Measurements from ENCODE around the gene HOATZ.

The HOATZ gene

GRCh38 chr11:111523343-111523742 lies 8.8 kb downstream of the HOATZ start:
- no peak for DNase-seq

DNA sequence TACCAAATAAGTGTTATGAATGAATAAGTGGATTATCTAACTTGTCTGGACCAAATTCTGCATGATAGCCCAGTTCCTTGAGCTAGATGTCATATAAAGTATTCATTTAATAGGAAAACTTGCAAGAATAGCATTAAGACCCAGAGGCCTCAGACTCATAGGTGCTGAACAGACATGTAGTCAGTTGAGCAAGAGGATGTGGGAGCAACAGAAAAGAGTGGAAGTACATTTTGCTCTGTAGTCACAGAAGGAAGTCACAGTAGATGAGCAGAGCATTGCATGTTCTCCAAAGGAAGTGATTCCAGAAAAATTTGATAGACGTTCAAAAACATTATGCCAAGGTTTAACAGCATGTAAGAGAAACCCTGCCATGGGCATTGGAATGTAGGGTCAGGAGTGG lies 9.5 kb downstream of the HOATZ start:
- no peak for DNase-seq

- no peak for DNase-seq
These were observed 10.9 kb downstream of the HOATZ start for GRCh38 chr11:111525456-111525855.

DNA sequence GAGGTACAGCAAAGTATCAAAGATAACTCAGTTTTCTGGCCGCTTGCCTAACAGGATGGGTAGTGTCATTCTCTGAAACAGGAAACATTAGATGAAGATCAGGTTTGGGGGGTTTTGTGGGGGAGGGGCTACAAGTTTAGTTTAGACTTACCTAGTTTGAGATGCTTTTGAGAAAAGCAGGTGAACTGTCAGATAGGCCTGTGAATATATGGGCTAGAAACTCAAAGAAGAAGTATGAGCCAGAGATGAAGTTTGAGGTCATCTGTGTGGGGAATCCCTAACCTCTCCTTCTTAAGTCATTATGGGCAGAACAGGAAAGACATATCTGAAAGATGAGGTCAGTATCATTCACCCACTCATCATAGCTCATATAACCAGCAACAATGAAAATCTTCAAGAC lies 11.9 kb downstream of the HOATZ start:
- DNase-seq, result no peak

GRCh38 chr11:111527279-111527678 lies 12.7 kb downstream of the HOATZ start:
- DNase-seq, result no peak

GRCh38 chr11:111528557-111528956 lies 14.0 kb downstream of the HOATZ start:
- DNase-seq, result no peak

DNA sequence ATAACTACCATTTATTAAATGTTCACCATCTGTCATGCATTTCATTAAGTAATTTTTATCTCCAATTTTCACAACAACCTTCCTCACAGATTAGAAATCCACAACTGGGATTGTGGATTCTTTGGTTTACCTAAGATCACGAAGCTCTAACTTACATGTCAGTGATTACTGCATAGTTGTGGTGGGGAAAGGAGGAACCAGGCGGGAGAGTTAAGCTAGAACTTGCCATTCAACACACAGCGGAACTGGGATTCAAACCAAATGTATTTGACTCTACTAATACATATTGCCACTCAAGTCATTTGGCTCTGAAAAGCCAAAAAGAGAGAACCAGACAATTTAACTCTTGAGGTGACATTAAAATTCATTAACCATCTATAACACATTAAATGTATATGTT lies 15.5 kb downstream of the HOATZ start:
- no peak for DNase-seq

DNA sequence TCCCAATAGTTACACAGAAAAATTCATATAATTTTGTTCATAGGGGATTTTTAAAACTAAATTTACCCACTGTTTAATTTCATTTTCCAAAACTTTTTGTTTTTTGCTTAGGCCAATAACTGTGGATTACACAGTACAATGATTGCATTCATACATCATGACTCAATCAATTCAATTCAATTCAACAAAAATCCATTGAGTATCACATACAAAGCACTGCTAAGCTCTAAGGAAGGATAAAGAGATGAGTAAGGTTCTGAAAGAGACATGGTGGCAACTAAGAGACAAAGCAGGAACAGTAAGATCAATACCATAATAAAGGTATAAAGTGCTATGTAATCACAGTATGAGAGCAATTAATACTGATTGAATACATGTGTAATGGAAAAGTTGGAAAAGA lies 16.6 kb downstream of the HOATZ start:
- no peak for DNase-seq

- DNase-seq, result peak; percentile 56
These were observed 17.2 kb downstream of the HOATZ start for GRCh38 chr11:111531687-111532364.

DNA sequence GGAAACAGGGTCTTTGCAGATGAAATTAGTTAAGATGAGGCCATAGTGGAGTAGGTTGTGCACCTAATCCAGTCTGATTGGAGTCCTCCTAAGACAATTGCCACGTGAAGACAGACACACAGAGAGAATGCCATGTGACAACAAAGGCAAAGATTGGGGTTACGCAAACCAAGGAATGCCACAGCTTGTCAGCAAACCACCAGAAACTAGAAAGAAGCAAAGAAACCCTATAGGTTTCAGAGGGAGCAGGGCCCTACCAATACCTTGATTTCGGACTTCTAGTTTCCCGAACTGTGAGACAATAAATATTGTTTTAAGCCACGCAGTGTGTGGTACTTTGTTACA lies 17.8 kb downstream of the HOATZ start:
- DNase-seq, result no peak

DNA sequence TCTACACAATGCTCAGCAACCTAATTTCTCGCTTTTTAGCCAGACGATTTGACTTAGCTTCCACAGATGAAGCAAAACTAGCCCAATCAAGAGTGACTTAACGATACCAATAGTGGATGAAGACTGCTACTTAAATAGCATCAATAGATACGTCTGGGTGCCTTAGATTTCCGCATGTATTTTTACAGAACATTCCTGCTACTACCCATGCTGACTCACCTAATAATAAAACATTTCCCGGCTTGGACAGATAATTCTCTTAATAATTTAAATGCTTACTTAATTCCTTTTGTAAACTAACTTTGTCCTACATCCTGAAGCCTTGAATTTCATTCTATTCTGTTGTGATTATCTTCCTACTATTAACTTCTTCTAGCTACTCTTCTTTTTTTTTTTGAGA lies 20.7 kb downstream of the HOATZ start:
- no peak for DNase-seq

DNA sequence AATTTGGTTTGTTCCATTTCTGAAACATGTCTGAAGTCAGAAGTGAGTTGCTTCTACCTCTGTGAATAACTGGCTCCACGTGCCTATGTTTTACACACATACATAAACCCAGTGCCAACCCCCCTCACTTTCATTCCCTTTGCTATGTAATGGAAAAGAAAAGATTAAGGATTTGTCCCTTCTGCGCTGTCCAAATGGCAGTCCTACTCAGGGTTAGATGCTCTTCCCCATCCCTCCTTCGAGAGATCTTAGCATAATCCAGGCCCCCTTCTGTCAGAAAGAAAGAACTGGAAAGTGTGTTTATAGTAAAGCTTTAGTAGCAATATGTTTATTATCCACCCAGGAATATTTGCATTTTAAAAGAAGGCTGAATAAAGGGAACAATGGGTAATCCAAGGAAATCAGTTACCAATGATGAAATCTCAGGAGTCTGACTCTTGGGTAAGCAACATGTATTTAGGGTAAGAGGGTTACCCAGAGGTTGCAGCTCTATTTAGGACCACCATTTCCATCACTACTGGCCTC lies 22.8 kb downstream of the HOATZ start:
- DNase-seq, result no peak

GRCh38 chr11:111538407-111539114 lies 24.0 kb downstream of the HOATZ start:
- DNase-seq, result no peak

GRCh38 chr11:111539426-111540113 lies 25.0 kb downstream of the HOATZ start:
- DNase-seq, result no peak

DNA sequence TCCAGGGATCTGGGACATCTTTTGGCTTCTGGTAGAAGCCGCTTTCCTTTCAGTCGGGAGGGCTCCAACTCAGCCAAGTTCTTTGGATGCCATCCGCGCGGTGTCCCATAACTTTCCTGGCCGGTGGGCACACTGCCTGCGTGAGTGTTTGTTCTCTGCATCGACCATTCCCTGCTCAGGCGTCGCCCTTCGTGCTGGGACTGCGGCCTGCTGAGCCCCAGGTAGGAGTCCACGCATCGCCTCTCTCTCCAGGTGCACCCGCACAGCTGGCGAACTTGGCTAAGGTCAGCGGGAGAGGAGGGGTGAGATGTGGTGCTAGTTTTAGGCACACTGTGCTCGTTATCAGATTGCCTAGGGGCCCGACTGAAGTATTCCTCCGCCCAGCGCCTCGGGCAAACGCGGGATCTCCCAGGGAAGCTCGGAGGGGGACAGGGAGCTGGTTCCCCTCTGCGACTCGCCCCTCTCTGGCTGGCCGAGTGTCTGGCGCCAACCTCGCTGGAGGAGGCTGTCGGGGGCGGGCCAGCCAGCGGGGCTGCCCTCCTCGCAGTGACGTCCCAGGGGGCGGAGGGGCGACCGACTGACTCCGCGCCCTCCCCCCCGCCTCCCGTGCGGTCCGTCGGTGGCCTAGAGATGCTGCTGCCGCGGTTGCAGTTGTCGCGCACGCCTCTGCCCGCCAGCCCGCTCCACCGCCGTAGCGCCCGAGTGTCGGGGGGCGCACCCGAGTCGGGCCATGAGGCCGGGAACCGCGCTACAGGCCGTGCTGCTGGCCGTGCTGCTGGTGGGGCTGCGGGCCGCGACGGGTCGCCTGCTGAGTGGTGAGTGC lies 25.7 kb downstream of the HOATZ start, which contains the start of gene LAYN:
Gene LAYN, plus strand, starts transcription at position 607 of the 823 bp plus-strand sequence. Its CDS starts 124 bp downstream, at position 731.
- DNase-seq, result no peak

DNA sequence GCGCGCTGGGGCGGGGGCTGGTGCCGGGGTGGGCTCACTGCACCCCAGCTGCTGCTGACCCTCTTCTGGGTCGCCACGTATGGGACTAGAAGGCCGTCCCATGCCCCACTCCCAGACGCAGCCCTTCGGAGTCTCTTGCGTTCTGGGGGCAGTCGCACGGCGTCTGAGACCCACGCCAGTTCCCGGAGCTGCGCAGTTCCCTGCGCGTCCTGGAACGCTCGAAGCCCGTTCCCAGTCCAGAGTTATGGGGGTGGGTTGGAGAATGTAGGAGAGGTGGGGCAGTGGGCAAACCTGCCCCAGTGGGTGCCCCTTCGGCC lies 26.3 kb downstream of the HOATZ start:
- DNase-seq, result no peak

GRCh38 chr11:111541254-111542061 lies 26.9 kb downstream of the HOATZ start:
- peak; percentile 24 for DNase-seq

- no peak for DNase-seq
These were observed 28.2 kb downstream of the HOATZ start for GRCh38 chr11:111542606-111543275.

- no peak for DNase-seq
These were observed 33.9 kb downstream of the HOATZ start for GRCh38 chr11:111548525-111548924.

DNA sequence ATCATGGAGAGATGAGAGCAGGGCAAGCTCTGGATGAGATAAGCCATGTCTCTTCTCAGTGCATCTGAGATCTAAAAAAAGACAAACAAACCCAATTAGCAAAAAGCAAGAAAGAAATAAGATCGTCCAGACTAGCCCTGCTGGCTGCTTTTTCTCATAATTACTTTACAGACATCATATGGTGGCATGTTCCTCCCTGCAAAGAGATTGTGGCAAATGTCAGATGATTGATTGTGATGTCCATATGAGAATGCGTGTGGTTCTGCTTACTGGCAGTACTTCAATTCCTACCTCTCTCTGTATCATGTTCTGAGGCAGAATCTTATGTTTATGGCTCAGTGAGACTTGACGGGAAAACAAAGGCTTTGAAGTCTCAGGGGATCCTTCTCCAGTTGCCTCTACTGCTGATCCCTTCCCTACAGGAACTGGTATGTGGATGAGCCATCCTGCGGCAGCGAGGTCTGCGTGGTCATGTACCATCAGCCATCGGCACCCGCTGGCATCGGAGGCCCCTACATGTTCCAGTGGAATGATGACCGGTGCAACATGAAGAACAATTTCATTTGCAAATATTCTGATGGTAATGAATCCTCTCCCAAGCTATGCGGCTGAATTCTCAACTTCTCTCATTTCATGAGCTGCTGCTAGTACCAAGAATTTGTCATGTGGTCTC lies 34.8 kb downstream of the HOATZ start:
- DNase-seq, result no peak

- no peak for DNase-seq
These were observed 35.3 kb downstream of the HOATZ start for GRCh38 chr11:111549869-111550203.
